C1 segment of cervical spinal cord (tissue), 14 donors: Measurements from ENCODE around the gene PPP1R36.
"Not testable (repeated sequence)": the region's sequence is repeated elsewhere in the genome, so short reads cannot be mapped to it uniquely, and the experiment has no call there.

Source experiments
- DNase-seq, 14 donors: peaks; one replicate each; lab custom pipeline; 2025; lab: John Stamatoyannopoulos, UW

PPP1R36 gene

GRCh38 chr14:64612021-64612380 is 62.2 kb downstream of the PPP1R36 start:
- no peak for DNase-seq

DNA sequence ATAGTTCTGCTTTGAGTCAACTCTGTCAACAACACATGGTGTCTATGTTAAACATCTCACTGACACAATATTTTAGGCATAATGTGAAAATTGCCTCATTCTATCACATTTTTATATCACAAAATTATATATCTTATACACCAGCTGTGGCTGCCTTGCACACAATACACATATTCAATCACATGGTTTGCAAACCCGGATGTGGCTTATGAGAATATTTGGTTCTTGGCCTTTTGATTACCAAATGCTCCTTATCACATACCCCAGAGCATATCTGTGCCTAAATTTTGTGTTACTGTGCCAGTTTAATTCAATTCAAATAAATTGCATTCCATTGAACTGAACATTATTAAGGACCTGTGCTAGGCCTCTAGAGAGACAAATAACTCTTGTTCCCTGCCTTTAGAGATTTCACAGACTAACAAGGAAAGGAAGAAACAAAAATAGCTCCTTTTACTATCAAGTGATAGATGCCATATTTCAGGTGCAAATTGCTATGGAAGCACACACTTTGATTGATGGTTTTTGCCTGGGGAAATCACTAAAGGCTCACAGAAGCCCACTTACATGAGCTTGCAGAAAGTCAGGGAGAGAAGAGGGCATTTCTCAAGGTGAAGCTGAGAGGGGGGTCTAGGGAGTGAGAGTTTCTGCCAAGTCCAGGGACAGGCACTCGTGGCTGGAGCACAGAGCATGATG is 63.4 kb downstream of the PPP1R36 start:
- no peak for DNase-seq

- no peak for DNase-seq
Measured at GRCh38 chr14:64614166-64614565, 64.4 kb downstream of the PPP1R36 start.

GRCh38 chr14:64614805-64615391 is 65.1 kb downstream of the PPP1R36 start:
- DNase-seq = no peak

- DNase-seq = not testable (repeated sequence)
Measured at GRCh38 chr14:64617872-64618408, 68.2 kb downstream of the PPP1R36 start.

DNA sequence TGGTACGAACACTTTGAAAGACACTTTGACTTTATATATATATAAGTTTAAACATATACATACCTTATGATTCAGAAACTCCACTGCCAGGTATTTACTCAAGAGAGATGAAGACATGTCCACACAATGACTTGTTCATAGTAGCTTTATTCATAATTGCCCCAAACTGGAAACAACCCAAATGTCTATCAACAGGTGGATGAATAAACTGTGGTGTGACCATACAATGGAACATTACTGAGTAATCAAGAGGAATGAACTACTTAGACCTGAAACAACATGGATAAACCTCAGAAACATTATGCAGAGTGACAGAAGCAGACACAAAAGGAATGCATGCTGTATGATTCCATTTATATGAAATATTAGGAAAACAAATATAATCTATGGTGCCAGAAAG is 71.1 kb downstream of the PPP1R36 start:
- no peak for DNase-seq

GRCh38 chr14:64623554-64624165 is 73.9 kb downstream of the PPP1R36 start:
- DNase-seq = peak in 1 of 14 donors; percentile 6

- DNase-seq = no peak
Measured at GRCh38 chr14:64625386-64626232, 75.8 kb downstream of the PPP1R36 start.

- DNase-seq = peak in 8 of 14 donors; percentile 14 to 45 (median 28)
Measured at GRCh38 chr14:64628940-64629408, 79.2 kb downstream of the PPP1R36 start.

GRCh38 chr14:64630778-64631177 is 81.0 kb downstream of the PPP1R36 start:
- no peak for DNase-seq

- DNase-seq = not testable (repeated sequence)
Measured at GRCh38 chr14:64631222-64631621, 81.5 kb downstream of the PPP1R36 start.

DNA sequence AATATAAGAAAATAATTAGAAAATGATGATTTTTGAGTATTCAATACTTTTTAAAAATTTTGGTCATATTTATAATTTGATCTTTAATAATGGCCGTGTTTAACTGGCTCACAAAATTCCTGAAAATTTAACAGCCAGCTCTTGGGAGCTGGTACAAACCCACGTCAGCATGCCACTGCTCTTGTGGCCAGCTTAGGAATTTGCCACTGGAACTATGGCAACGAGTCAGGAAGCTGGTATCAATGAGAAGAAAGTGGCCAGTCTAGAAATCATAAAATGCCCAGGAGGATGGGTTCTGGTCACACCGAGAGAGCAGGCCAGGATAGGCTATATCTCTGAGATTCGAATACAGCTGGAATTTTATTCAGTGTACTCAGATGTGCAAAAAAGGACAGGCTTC is 82.3 kb downstream of the PPP1R36 start:
- DNase-seq = no peak

GRCh38 chr14:64634558-64634957 is 84.8 kb downstream of the PPP1R36 start:
- no peak for DNase-seq

DNA sequence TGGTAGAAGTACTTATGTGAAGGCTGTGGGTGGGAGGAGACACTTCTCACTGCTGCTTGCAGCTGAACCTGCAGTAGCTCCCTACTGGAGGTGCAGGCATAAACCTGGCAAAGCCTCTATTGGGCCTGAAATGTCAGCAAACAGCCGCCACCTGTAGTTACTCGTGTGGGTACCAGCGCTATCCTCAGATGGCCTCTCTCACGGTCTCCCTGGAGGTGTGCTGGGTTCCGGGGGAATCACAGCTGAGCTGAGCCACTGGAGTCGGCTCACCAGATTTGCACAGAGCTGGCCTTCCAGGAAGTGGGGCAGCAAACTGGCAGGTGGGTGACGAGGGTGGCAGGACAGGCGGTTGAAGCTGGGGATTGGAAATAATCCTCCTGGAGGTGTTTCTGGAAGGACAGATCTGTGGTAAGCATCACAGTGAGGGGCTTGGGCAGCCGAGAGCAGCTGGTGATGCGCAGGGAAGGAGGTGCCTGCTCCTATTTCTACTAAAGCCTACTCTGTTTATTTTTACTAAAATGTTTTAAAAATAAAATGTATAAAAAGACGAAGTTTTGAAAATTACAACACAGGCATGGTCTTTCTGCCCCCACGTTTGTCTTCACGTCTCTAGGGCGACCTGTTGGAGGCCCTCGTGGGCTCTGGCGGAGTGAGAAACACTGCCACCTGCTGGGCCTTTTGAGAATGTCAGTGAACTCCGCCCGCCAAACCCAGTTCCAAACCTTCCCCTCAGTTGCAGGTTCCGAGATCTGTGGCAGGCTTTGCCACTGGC is 86.6 kb downstream of the PPP1R36 start:
- peak in 12 of 14 donors; percentile 12 to 78 (median 52) for DNase-seq

GRCh38 chr14:64636980-64637429 is 87.2 kb downstream of the PPP1R36 start:
- DNase-seq = no peak

DNA sequence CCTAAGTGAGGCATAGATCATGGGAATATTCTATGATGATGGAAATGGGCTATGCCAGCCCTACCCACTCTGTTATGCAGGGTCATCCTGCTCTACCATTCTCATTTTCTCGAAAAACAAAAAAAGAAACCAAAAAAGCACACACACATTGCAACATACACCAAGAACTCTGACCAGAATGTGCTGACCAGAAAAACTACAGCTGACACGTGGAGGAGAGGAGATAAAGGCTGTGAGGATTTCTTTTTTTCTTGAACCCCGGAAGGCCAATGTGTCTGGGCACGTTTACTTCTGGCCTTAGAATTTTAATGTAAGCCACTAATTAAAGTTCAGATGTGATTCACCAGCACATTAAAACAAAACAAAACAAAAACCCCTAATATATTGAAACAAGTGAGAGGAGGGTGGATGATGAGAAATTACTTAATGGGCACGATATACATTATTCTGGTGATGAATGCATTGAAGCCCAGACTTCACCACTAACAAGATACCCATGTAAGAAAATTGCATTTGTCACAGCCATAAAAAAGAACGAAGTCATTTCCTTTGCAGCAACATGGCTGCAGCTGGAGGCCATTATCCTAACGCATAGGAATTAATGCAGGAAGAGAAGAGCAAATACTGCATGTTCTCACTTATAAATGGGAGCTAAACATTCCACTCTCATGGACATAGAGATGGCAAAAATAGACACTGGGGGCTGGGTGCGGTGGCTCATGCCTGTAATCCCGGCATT is 88.1 kb downstream of the PPP1R36 start:
- no peak for DNase-seq

DNA sequence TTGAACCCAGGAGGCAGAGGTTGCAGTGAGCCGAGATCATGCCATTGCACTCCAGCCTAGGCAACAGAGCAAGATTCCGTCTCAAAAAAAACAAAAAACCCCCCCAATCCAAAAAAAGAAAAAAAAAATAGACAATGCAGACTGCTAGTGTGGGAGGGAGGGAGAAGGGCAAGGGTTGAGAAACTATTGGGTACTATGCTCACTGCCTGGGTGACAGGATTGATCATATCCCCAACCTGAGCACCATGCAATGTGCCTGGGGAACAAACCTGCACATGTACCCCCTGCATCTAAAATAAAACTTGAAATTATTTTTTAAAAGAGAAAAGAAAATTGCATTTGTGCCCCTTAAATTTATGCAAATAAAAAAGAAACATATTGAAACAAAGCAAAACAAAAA is 88.9 kb downstream of the PPP1R36 start:
- no peak for DNase-seq
